A673 (cell line): ENCODE measurements around the gene KLHL1.

ENCODE experiments used
- CTCF ChIP-seq: fragments of 300-800, 200-600 bp; sonication (generic); conservative IDR thresholded peaks from 2 replicates; pipeline ENCODE4 v1.5.1; 2017; ENCODE audit warnings: low read depth, mild to moderate bottlenecking, antibody characterized with exemption, low read length, moderate library complexity, mixed read lengths
- EZH2 ChIP-seq: fragments of 200-600 bp; sonication (generic); IDR thresholded peaks from 2 replicates; pipeline ENCODE4 v1.6.1; 2017; ENCODE audit warnings: borderline replicate concordance, low read depth, mild to moderate bottlenecking, mixed read lengths, antibody characterized with exemption, low read length; ENCODE audit not compliant: poor library complexity, severe bottlenecking

DNA sequence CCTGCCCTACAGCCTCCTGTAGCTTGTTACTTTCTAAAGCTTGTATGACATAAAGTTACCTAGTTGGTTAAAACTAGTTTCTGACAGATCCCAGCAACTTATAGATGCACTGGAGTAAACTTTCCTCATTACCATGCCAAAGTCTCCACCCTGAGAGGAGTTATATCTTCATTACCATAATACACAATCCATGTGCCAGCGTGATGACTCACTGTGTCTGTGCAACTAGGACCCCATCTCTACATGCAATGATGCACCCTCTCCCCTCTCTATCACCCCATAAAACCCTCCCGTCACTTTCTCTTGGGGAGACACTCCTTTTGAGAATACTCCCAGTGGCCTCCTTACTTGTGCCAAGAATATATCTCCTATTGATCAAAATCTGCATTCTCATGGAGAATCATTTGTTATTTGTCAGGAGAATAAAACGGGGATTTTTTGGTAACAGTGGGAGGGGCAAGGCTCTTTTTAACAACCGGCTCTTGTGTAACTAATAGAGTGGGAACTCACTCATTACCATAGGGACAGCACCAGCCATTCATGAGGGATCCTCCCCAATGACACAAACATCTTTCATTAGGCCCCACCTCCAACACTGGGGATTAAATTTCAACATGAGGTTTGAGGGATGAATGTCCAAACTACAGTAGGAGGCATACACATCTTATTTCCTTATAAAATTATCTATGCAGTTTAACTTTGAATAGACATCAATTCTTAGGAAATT, 235.8 kb downstream of the KLHL1 start:
- TF ChIP-seq CTCF: no peak
- no peak for TF ChIP-seq EZH2
